ENCODE data around the gene THOC1.

THOC1 gene

DNA sequence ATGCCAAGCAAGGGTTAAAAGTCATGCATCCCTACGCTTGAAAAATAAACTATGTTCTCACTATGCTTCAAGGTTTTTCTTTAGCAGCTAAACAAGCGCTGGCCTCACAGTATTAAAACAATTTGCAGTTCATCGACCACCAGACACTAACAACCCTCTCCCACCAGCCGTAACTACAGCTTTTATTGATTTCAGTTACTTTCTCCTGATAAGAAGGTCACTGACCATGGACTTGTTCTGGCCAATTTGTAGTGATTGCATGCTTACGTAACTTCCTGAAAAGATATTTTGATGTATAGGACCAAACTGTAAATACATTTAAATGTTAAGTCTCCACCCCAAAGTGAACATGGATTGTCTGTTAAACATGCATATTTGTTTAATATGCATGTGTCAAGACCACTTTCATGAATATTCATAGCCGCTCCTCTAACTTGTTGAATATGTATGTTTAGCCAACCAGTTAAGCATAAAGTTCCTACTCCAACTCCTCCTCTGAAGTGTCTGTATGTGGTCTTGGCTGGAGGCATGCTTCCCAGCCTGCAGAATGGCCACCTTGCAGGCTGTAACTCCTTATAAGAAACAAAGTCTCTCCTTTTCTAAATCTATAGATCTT is 1.7 kb upstream of the THOC1 start:
- ChIA-PET POLR2A (no interaction called here), CTCF (interaction anchor here (0.7 to 1.8 kb wide), 4 partner anchors 9 to 355 kb away, joined by 3 to 6 read pairs (median 3); no protein-coding TSS in a partner anchor)
- no peak overlapping the region for H3K4me3 ChIP-seq (ENCODE audit: low read depth, low read length)
- TF ChIP-seq, protein P1, sequence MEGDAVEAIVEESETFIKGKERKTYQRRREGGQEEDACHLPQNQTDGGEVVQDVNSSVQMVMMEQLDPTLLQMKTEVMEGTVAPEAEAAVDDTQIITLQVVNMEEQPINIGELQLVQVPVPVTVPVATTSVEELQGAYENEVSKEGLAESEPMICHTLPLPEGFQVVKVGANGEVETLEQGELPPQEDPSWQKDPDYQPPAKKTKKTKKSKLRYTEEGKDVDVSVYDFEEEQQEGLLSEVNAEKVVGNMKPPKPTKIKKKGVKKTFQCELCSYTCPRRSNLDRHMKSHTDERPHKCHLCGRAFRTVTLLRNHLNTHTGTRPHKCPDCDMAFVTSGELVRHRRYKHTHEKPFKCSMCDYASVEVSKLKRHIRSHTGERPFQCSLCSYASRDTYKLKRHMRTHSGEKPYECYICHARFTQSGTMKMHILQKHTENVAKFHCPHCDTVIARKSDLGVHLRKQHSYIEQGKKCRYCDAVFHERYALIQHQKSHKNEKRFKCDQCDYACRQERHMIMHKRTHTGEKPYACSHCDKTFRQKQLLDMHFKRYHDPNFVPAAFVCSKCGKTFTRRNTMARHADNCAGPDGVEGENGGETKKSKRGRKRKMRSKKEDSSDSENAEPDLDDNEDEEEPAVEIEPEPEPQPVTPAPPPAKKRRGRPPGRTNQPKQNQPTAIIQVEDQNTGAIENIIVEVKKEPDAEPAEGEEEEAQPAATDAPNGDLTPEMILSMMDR (IDR thresholded peaks at IDR 0.05; ENCODE audit: insufficient read depth, low read length, missing control alignments), result no peak
- no peak for DNase-seq (ENCODE audit: low read depth, low spot score)

DNA sequence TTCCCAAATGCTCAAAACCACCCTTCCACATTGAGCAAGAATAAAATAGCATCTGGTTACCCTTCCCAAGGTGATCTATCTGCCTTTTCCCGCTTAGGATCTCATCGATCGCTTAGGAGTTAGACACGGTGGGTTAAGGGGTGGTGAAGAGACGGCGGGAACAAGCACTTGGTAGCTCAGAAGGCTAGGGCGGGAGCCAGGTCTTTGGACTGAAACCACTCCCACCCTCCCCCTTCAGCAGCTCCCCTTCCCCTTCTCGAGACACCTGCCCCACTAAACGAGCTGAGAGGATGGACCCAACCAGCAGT is 513 bp downstream of the THOC1 start:
- H3K4me3 ChIP-seq (ENCODE audit: low read depth, low read length), result peak overlapping the region; percentile 87
- no peak for DNase-seq (ENCODE audit: low read depth, low spot score)
- ChIA-PET POLR2A (interaction anchor here (1.3 kb wide), 1 partner anchor 13 kb away, joined by 3 read pairs; no protein-coding TSS in a partner anchor), CTCF (interaction anchor here (0.6 to 2.5 kb wide), 8 partner anchors 25 to 572 kb away, joined by 3 to 10 read pairs (median 6); no protein-coding TSS in a partner anchor)
- TF ChIP-seq, protein P1 (IDR thresholded peaks at IDR 0.05; ENCODE audit: insufficient read depth, low read length, missing control alignments), result no peak

DNA sequence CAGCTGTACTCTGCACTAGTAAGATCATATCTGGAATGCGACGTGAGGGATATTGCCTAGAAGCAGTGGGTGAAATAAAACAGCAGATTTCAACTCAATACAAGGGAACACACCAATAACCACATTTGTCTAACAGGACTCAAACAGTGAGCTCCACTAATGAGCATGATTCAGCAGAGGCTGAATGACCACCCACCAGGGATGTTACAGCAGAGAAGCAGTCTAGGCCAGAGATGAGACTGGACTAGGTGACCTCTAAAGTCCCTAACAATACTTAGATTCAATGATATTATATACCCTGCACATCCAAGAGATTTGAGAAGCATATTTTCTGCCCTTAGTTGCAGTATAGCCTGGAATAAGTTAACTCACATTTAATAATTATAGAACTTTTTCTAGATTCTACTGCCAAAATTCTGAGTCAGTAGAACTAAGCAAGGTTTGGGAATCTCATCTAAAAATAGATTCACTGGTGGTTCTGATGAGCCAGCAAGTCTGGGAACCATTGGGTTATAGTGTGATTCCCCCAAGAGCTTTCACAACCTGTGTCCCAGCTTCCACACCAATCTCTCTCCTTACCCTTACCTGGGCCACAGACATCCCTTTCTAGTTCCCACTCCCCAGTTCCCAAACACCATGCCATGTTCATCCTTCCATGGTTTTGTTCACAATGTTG is 6.3 kb downstream of the THOC1 start:
- ChIA-PET CTCF (interaction anchor here (1.0 to 1.6 kb wide), 4 partner anchors 70 to 569 kb away, joined by 3 to 8 read pairs (median 4); no protein-coding TSS in a partner anchor), POLR2A (no interaction called here)
- TF ChIP-seq, protein P1 (IDR thresholded peaks at IDR 0.05; ENCODE audit: insufficient read depth, low read length, missing control alignments), result no peak
- no peak overlapping the region for H3K4me3 ChIP-seq (ENCODE audit: low read depth, low read length)
- DNase-seq (ENCODE audit: low read depth, low spot score), result no peak

DNA sequence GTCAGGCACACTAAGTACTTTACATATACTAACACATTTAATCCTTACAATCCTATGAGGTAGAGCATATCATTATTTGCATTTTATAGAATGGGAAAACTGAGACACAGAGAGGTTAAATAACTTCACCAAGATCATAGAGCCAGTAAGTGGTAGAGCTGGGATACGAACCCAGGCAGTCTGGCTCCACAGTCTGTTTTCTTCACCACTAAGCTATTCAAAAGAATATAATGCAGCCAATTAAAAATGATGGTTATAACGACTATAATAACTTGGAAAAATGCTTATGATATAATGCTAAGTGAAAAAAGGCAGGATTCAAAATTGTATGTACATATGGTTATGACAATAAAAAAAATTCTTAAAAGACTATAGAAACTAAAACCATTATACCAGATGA is 7.3 kb downstream of the THOC1 start:
- DNase-seq (ENCODE audit: low read depth, low spot score), result no peak
- TF ChIP-seq, protein P1 (IDR thresholded peaks at IDR 0.05; ENCODE audit: insufficient read depth, low read length, missing control alignments), result no peak
- ChIA-PET CTCF (no interaction called here), POLR2A (no interaction called here)
- no peak overlapping the region for H3K4me3 ChIP-seq (ENCODE audit: low read depth, low read length)

DNA sequence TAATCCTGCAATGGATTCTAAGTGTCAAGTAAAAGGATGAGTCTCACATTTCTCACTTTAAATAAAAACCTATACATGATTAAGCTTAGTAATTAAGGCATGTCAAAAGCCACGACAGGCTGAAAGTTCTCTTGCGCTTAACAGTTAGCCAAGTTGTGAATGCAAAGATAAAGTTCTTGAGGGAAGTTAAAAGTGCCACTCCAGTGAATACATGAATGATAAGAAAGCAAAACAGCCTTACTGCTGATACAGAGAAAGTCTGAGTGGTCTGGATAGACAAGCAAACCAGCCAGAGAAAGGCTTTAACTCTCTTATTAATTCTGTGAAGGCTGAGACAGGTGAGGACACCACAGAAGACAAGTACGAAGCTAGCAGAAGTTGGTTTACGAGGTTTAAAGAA is 12.7 kb downstream of the THOC1 start:
- CTCF ChIA-PET, result no interaction called here
- no peak for DNase-seq (ENCODE audit: low read depth, low spot score)
- TF ChIP-seq, protein P1 (IDR thresholded peaks at IDR 0.05; ENCODE audit: insufficient read depth, low read length, missing control alignments), result no peak
- POLR2A ChIA-PET, result no interaction called here
- H3K4me3 ChIP-seq (ENCODE audit: low read depth, low read length), result no peak overlapping the region

DNA sequence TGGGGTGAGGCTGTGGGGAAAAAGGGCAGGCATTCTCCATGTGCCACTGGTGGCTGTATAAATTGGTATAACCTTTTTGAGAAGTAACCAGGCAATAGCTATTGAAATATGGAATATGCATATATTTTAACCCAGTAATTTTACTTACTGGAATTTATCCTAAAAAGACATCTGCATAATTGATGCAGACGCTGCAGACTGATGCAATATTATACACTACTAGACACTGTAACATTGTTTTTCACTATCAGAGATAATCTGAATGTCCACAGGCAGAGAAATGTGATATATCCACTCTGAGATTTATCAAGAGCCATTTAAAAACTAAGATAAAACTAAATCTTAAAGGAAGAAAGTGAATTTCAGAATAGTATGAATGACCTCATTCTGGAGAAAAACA is 14.7 kb downstream of the THOC1 start:
- ChIA-PET POLR2A (no interaction called here), CTCF (interaction anchor here (1.6 kb wide), 1 partner anchor 11 kb away, joined by 4 read pairs; no protein-coding TSS in a partner anchor)
- TF ChIP-seq, protein P1 (IDR thresholded peaks at IDR 0.05; ENCODE audit: insufficient read depth, low read length, missing control alignments), result no peak
- H3K4me3 ChIP-seq (ENCODE audit: low read depth, low read length), result no peak overlapping the region
- no peak for DNase-seq (ENCODE audit: low read depth, low spot score)

Measured in AG04449 (cell line).